ENCODE measurements around the gene CYTH4. TPM values are rescaled to one million over a fixed set of nuclear protein-coding genes. Genes with fewer than 3 reads are reported as not detected.

Gene CYTH4
- total RNA-seq, 3 donors from 2014 or later, result 8.7 to 13.3 (median 11.6) TPM

- no peak for ATAC-seq
- no peak for DNase-seq
- intact Hi-C loops (cut with DNase I, micrococcal nuclease), result no loop called here
- H3K4me1 ChIP-seq (ENCODE audit: low read depth), result no peaks in the 10 kb centered on the region
- no peak for TF ChIP-seq CTCF (IDR thresholded peaks at IDR 0.05)
- no peak overlapping the region for H3K4me3 ChIP-seq
- no peaks in the 10 kb centered on the region for H3K36me3 ChIP-seq (ENCODE audit: low read depth)
- H3K9me3 ChIP-seq, result no peaks in the 10 kb centered on the region
Measured at GRCh38 chr22:37270928-37271650, 11.2 kb upstream of the CYTH4 start.

GRCh38 chr22:37273126-37273845 is 9.0 kb upstream of the CYTH4 start:
- DNase-seq (no peak), ATAC-seq (peak; percentile 27)
- TF ChIP-seq CTCF (IDR thresholded peaks at IDR 0.05), result no peak

GRCh38 chr22:37273846-37274225 is 8.5 kb upstream of the CYTH4 start:
- Histone ChIP-seq H3K4me1 (ENCODE audit: low read depth) (no peaks in the 10 kb centered on the region), H3K36me3 (ENCODE audit: low read depth) (no peaks in the 10 kb centered on the region), H3K4me3 (no peak overlapping the region), H3K9me3 (no peaks in the 10 kb centered on the region)
- ATAC-seq (no peak), DNase-seq (no peak)
- intact Hi-C loops (cut with DNase I, micrococcal nuclease), result no loop called here
- TF ChIP-seq CTCF (IDR thresholded peaks at IDR 0.05), result no peak

More at GRCh38 chr22:37273126-37273845, 9.0 kb upstream of the CYTH4 start:
- intact Hi-C loops (cut with DNase I, micrococcal nuclease), result no loop called here
- no peaks in the 10 kb centered on the region for H3K36me3 ChIP-seq (ENCODE audit: low read depth)
- H3K4me1 ChIP-seq (ENCODE audit: low read depth), result no peaks in the 10 kb centered on the region
- no peaks in the 10 kb centered on the region for H3K9me3 ChIP-seq
- no peak overlapping the region for H3K4me3 ChIP-seq

GRCh38 chr22:37274380-37274862 is 7.9 kb upstream of the CYTH4 start:
- ATAC-seq (peak; percentile 62), DNase-seq (peak in 2 of 3 donors; percentile 44)
- H3K36me3 ChIP-seq (ENCODE audit: low read depth), result no peaks in the 10 kb centered on the region
- no peaks in the 10 kb centered on the region for H3K9me3 ChIP-seq
- intact Hi-C loops (cut with DNase I, micrococcal nuclease), result no loop called here
- H3K4me1 ChIP-seq (ENCODE audit: low read depth), result no peaks in the 10 kb centered on the region
- H3K4me3 ChIP-seq, result no peak overlapping the region
- TF ChIP-seq CTCF (IDR thresholded peaks at IDR 0.05), result no peak

GRCh38 chr22:37275134-37275533 is 7.2 kb upstream of the CYTH4 start:
- Histone ChIP-seq H3K9me3 (no peaks in the 10 kb centered on the region), H3K4me3 (no peak overlapping the region), H3K4me1 (ENCODE audit: low read depth) (no peaks in the 10 kb centered on the region), H3K36me3 (ENCODE audit: low read depth) (no peaks in the 10 kb centered on the region)
- DNase-seq (no peak), ATAC-seq (no peak)
- no peak for TF ChIP-seq CTCF (IDR thresholded peaks at IDR 0.05)
- intact Hi-C loops (cut with DNase I, micrococcal nuclease), result no loop called here
